ENCODE data around the gene ALPL.
A peak's percentile ranks its signal among the peaks of the same experiment; 100 is the strongest.

ALPL gene

GRCh38 chr1:21573971-21574465 lies 64.8 kb downstream of the ALPL start:
- H3K4me3 ChIP-seq (ENCODE audit: low read depth, low read length): no peak overlapping the region
- peak; percentile 70 for TF ChIP-seq CTCF (IDR thresholded peaks at IDR 0.05; ENCODE audit: low read depth, low read length)
- in situ Hi-C loops (cut with HindIII; ENCODE audit: low sequenced_read_pairs): no loop called here
- peak; percentile 91 for DNase-seq (ENCODE audit: low read depth, low spot score)

DNA sequence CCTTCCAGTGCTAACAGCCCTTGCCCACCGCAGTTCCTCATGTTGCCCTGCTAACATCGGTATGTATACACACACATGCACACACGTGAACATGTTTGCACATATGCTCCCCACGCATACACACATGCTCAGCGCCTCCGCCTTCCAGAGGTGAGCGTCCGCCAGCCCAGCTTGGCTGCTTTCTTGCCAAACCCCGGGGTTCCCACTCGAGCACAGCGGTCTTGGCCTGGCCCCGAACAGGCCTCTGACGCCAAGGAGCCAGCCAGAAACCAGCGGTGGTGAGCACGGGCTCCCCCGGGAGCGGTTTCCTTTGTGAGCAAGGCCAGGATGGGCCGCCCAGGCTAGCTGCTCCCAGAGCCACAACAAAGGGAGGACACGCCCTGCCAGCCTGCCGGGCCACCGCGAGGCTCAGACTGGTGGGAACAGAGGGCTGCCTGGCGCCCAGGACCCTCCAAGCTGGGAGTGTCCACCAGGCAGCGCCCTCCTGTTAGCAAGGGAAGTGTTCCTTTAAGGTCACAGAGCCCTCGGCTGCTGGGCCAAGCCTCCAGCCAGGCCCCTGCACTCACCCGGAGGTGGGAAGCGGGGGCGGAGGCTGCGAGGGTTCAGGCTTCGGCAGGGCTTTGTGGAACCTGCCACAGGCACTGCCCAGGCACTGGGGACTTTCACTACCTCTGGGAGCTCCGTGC lies 65.4 kb downstream of the ALPL start:
- DNase-seq (ENCODE audit: low read depth, low spot score): peak; percentile 85
- H3K4me3 ChIP-seq (ENCODE audit: low read depth, low read length): no peak overlapping the region
- no peak for TF ChIP-seq CTCF (IDR thresholded peaks at IDR 0.05; ENCODE audit: low read depth, low read length)

GRCh38 chr1:21575351-21575942 lies 66.2 kb downstream of the ALPL start:
- H3K4me3 ChIP-seq (ENCODE audit: low read depth, low read length): no peak overlapping the region
- no peak for TF ChIP-seq CTCF (IDR thresholded peaks at IDR 0.05; ENCODE audit: low read depth, low read length)
- no peak for DNase-seq (ENCODE audit: low read depth, low spot score)
- in situ Hi-C loops (cut with HindIII; ENCODE audit: low sequenced_read_pairs): no loop called here

More for the DNA sequence above, 65.4 kb downstream of the ALPL start:
- in situ Hi-C loops (cut with HindIII; ENCODE audit: low sequenced_read_pairs): no loop called here

DNA sequence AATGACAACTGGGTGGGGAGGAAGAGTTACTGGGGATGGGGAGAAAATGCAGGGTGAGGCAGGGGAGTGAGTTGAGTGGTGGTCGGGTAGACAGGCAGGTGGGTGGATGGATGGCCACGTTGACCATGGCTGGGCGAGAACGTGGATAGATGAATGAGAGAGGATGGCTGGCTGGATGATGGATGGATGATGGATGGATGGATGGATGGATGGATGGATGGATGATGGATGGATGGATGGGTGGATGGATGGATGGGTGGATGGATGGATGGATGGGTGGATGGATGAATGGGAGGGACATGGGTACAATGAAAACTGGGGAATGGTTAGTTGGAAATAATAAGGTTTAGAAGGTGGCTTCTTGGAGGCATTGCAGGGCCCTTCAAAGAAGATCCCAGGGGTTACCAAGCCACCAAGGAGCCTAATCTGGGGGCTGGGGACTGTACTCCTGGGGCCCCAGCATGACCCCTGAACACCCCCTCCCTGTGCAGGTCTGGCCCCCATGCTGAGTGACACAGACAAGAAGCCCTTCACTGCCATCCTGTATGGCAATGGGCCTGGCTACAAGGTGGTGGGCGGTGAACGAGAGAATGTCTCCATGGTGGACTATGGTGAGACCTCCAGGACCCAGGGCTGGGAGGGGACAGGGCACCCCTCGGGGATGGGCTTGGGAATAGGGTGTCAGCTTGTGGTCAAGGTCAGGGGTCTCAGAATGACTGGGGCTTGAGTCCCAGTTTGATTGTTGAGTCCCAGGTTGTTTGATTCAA lies 67.0 kb downstream of the ALPL start:
- DNase-seq (ENCODE audit: low read depth, low spot score): no peak
- no peak overlapping the region for H3K4me3 ChIP-seq (ENCODE audit: low read depth, low read length)
- in situ Hi-C loops (cut with HindIII; ENCODE audit: low sequenced_read_pairs): no loop called here
- no peak for TF ChIP-seq CTCF (IDR thresholded peaks at IDR 0.05; ENCODE audit: low read depth, low read length)

DNA sequence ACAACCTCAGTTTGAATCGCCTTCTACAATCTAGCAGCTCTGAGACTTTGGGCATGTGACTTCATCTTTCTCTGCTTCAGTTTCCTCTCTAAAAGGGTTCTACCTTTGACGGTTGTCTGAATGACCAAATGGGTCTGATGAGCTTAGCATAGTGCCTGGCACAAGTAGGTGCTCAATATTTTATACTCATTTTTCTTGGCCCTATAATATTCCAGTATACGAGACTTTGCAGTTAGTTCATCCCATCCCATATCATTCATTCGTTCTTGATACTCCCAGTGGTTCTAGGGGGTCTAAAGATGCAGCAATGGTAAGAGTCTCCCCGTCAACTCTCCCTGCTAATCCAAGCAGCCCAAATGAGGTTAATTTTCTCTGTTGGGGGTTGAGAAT lies 67.6 kb downstream of the ALPL start:
- no peak overlapping the region for H3K4me3 ChIP-seq (ENCODE audit: low read depth, low read length)
- in situ Hi-C loops (cut with HindIII; ENCODE audit: low sequenced_read_pairs): no loop called here
- TF ChIP-seq CTCF (IDR thresholded peaks at IDR 0.05; ENCODE audit: low read depth, low read length): no peak
- DNase-seq (ENCODE audit: low read depth, low spot score): no peak

GRCh38 chr1:21577324-21577723 lies 68.1 kb downstream of the ALPL start:
- TF ChIP-seq CTCF (IDR thresholded peaks at IDR 0.05; ENCODE audit: low read depth, low read length): no peak
- in situ Hi-C loops (cut with HindIII; ENCODE audit: low sequenced_read_pairs): no loop called here
- H3K4me3 ChIP-seq (ENCODE audit: low read depth, low read length): no peak overlapping the region
- DNase-seq (ENCODE audit: low read depth, low spot score): no peak
